ENCODE results near the gene LRRC27.
"Not testable (repeated sequence)": the region's sequence is repeated elsewhere in the genome, so short reads cannot be mapped to it uniquely, and the experiment has no call there.

LRRC27 gene

GRCh38 chr10:132294561-132295318 lies 37.3 kb upstream of the LRRC27 start:
- Histone ChIP-seq H3K27ac (replicated peaks) (no peak overlapping the region), H3K27me3 (ENCODE audit: insufficient read depth, poor library complexity, severe bottlenecking) (no peaks in the 10 kb centered on the region), H3K4me3 (replicated peaks; ENCODE audit: insufficient read depth, low read length) (no peak overlapping the region)
- DNase-seq (ENCODE audit: low read depth in 1 of 2, low spot score in 1 of 2), result no peak
- TF ChIP-seq SPI1 (IDR thresholded peaks at IDR 0.05; ENCODE audit: borderline replicate concordance, low read depth), result no peak
- TF ChIP-seq POLR2AphosphoS5 (IDR thresholded peaks at IDR 0.05; ENCODE audit: low read depth), result no peak
- no peak for TF ChIP-seq GABPA (IDR thresholded peaks at IDR 0.05; ENCODE audit: low read depth)
- no peak for TF ChIP-seq CTCF (IDR thresholded peaks at IDR 0.05; ENCODE audit: insufficient read depth, low read length)
- TF ChIP-seq REST (IDR thresholded peaks at IDR 0.05; ENCODE audit: insufficient replicate concordance, low read depth), result peak; percentile 96

- H3K27ac ChIP-seq (replicated peaks); H3K27me3 ChIP-seq (ENCODE audit: insufficient read depth, poor library complexity, severe bottlenecking); H3K4me3 ChIP-seq (replicated peaks; ENCODE audit: insufficient read depth, low read length); DNase-seq (ENCODE audit: low read depth in 1 of 2, low spot score in 1 of 2): not testable (repeated sequence)
Measured at GRCh38 chr10:132295481-132295880, 36.5 kb upstream of the LRRC27 start.

GRCh38 chr10:132296666-132297443 lies 35.1 kb upstream of the LRRC27 start:
- no peaks in the 10 kb centered on the region for H3K27me3 ChIP-seq (ENCODE audit: insufficient read depth, poor library complexity, severe bottlenecking)
- no peak for DNase-seq (ENCODE audit: low read depth in 1 of 2, low spot score in 1 of 2)
- no peak overlapping the region for H3K27ac ChIP-seq (replicated peaks)
- TF ChIP-seq CTCF (IDR thresholded peaks at IDR 0.05; ENCODE audit: insufficient read depth, low read length) (no peak), REST (IDR thresholded peaks at IDR 0.05; ENCODE audit: insufficient replicate concordance, low read depth) (no peak), POLR2AphosphoS5 (IDR thresholded peaks at IDR 0.05; ENCODE audit: low read depth) (no peak), GABPA (IDR thresholded peaks at IDR 0.05; ENCODE audit: low read depth) (no peak), SPI1 (IDR thresholded peaks at IDR 0.05; ENCODE audit: borderline replicate concordance, low read depth) (no peak)
- no peak overlapping the region for H3K4me3 ChIP-seq (replicated peaks; ENCODE audit: insufficient read depth, low read length)

GRCh38 chr10:132297526-132297925 lies 34.5 kb upstream of the LRRC27 start:
- no peak for DNase-seq (ENCODE audit: low read depth in 1 of 2, low spot score in 1 of 2)

More at GRCh38 chr10:132297526-132297925, 34.5 kb upstream of the LRRC27 start:
- Histone ChIP-seq H3K27ac (replicated peaks) (no peak overlapping the region), H3K27me3 (ENCODE audit: insufficient read depth, poor library complexity, severe bottlenecking) (no peaks in the 10 kb centered on the region), H3K4me3 (replicated peaks; ENCODE audit: insufficient read depth, low read length) (no peak overlapping the region)
- TF ChIP-seq CTCF (IDR thresholded peaks at IDR 0.05; ENCODE audit: insufficient read depth, low read length), result no peak
- TF ChIP-seq REST (IDR thresholded peaks at IDR 0.05; ENCODE audit: insufficient replicate concordance, low read depth), result no peak
- TF ChIP-seq SPI1 (IDR thresholded peaks at IDR 0.05; ENCODE audit: borderline replicate concordance, low read depth), result no peak
- no peak for TF ChIP-seq GABPA (IDR thresholded peaks at IDR 0.05; ENCODE audit: low read depth)
- no peak for TF ChIP-seq POLR2AphosphoS5 (IDR thresholded peaks at IDR 0.05; ENCODE audit: low read depth)

All from HL-60 (cell line).